GM21381 (cell line): ENCODE data around the gene ZNF346.

Experiments
- ATAC-seq: cut with Tn5 transposase; IDR thresholded peaks from one replicate; pipeline ENCODE4 v1.9.1; 2021; ENCODE audit warnings: mild to moderate bottlenecking, moderate library complexity; ENCODE audit not compliant: unreplicated experiment

Gene ZNF346

GRCh38 chr5:177092178-177093081 lies 69.9 kb downstream of the ZNF346 start:
- ATAC-seq, result no peak

- ATAC-seq, result no peak
Observed at GRCh38 chr5:177093082-177093712, 70.7 kb downstream of the ZNF346 start.

- ATAC-seq, result no peak
Observed at GRCh38 chr5:177093803-177094202, 71.3 kb downstream of the ZNF346 start.

GRCh38 chr5:177094224-177095087 lies 72.0 kb downstream of the ZNF346 start:
- no peak for ATAC-seq

GRCh38 chr5:177095088-177095669 lies 72.7 kb downstream of the ZNF346 start:
- ATAC-seq, result no peak

- ATAC-seq, result no peak
Observed at GRCh38 chr5:177096162-177097015, 73.9 kb downstream of the ZNF346 start.

- no peak for ATAC-seq
Observed at GRCh38 chr5:177097016-177097985, 74.8 kb downstream of the ZNF346 start.

- ATAC-seq, result no peak
Observed at GRCh38 chr5:177098120-177098469, 75.6 kb downstream of the ZNF346 start.

GRCh38 chr5:177098470-177099141 lies 76.1 kb downstream of the ZNF346 start:
- ATAC-seq, result no peak

- ATAC-seq, result no peak
Observed at GRCh38 chr5:177099422-177100093, 77.1 kb downstream of the ZNF346 start.

- no peak for ATAC-seq
Observed at GRCh38 chr5:177100714-177101121, 78.2 kb downstream of the ZNF346 start.

- no peak for ATAC-seq
Observed at GRCh38 chr5:177103523-177104253, 81.2 kb downstream of the ZNF346 start.

- no peak for ATAC-seq
Observed at GRCh38 chr5:177105691-177106476, 83.4 kb downstream of the ZNF346 start.

- ATAC-seq, result no peak
Observed at GRCh38 chr5:177107159-177107558, 84.7 kb downstream of the ZNF346 start.

- ATAC-seq, result no peak
Observed at GRCh38 chr5:177109810-177110209, 87.3 kb downstream of the ZNF346 start.

GRCh38 chr5:177111720-177112394 lies 89.4 kb downstream of the ZNF346 start:
- no peak for ATAC-seq
